Measurements from ENCODE around the gene FIS1. TPM values are rescaled to one million over a fixed set of nuclear protein-coding genes. Genes with fewer than 3 reads are reported as not detected.

Gene FIS1
- polyA plus RNA-seq, 1 donor (not counting 4 experiments of a cell fraction or from before 2014, with no cell fraction given), result 202 TPM

DNA sequence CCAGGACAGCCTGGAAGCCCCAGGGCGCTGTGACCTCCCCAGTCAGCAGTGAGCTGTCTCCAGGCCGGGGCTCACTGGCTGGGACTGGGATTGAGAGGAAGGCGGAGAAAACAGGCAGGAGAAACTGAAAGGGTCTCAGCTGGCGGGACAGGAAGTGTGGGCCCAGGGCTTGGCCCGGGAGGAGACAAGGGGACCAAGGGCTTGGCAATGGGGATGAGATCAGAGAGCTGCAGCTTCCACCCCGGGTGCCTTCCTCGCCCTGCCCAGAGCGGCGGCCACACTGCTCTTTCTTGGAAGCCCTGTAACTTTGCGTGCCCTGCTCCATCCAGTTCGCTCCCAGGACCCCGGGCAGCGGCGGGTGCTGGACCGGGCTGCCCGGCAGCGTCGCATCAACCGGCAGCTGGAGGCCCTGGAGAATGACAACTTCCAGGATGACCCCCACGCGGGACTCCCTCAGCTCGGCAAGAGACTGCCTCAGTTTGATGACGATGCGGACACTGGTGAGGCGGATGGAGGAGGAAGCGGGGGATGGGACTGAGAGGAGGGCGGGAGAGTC, 22.5 kb downstream of the FIS1 start:
- dilution Hi-C loops (cut with MboI; ENCODE audit: extremely low pct_ligation_motif_present, low sequenced_read_pairs), result no loop called here
- Histone ChIP-seq H3K36me3 (ENCODE audit: control insufficient read depth in 2 of 2, extremely low read depth in 1 of 2, insufficient read depth in 2 of 2, low read length in 2 of 2) (peaks cover 15 to 26% of the 10 kb centered on the region in 2 experiments), H2AFZ (ENCODE audit: control insufficient read depth, low read length) (no peak overlapping the region), H3K4me1 (ENCODE audit: control insufficient read depth, extremely low read depth, insufficient read depth, low read length) (peaks cover 6% of the 10 kb centered on the region), H3K27ac (ENCODE audit: control insufficient read depth, insufficient read depth, low read length) (no peak overlapping the region), H3K9me3 (ENCODE audit: control insufficient read depth, low read depth, low read length) (no peaks in the 10 kb centered on the region), H3K27me3 (ENCODE audit: control insufficient read depth, extremely low read depth, insufficient read depth, low read length) (no peaks in the 10 kb centered on the region), H3K9me1 (ENCODE audit: control insufficient read depth, extremely low read depth, insufficient read depth, low read length) (no peaks in the 10 kb centered on the region), H3K4me3 (ENCODE audit: control insufficient read depth in 2 of 3, extremely low read depth in 1 of 3, insufficient read depth in 2 of 3, low read depth in 1 of 3, low read length in 3 of 3) (no peak overlapping the region), H4K20me1 (ENCODE audit: control insufficient read depth, extremely low read depth, insufficient read depth, low read length) (no peaks in the 10 kb centered on the region), H3K79me2 (ENCODE audit: control insufficient read depth, insufficient read depth, low read length) (peaks cover 44% of the 10 kb centered on the region), H3K9ac (ENCODE audit: control insufficient read depth, extremely low read depth, insufficient read depth, low read length) (no peak overlapping the region), H3K4me2 (ENCODE audit: control insufficient read depth, extremely low read depth, insufficient read depth, low read depth, low read length) (no peak overlapping the region)
- FAIRE-seq (no peak), DNase-seq (ENCODE audit: low read depth, low spot score) (no peak)
- TF ChIP-seq, protein P1, sequence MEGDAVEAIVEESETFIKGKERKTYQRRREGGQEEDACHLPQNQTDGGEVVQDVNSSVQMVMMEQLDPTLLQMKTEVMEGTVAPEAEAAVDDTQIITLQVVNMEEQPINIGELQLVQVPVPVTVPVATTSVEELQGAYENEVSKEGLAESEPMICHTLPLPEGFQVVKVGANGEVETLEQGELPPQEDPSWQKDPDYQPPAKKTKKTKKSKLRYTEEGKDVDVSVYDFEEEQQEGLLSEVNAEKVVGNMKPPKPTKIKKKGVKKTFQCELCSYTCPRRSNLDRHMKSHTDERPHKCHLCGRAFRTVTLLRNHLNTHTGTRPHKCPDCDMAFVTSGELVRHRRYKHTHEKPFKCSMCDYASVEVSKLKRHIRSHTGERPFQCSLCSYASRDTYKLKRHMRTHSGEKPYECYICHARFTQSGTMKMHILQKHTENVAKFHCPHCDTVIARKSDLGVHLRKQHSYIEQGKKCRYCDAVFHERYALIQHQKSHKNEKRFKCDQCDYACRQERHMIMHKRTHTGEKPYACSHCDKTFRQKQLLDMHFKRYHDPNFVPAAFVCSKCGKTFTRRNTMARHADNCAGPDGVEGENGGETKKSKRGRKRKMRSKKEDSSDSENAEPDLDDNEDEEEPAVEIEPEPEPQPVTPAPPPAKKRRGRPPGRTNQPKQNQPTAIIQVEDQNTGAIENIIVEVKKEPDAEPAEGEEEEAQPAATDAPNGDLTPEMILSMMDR (optimal IDR thresholded peaks at IDR 0.05 in 1 of 3, IDR thresholded peaks at IDR 0.05 in 1 of 3, conservative IDR thresholded peaks at IDR 0.05 in 1 of 3; ENCODE audit: extremely low read depth in 1 of 3, insufficient read depth in 2 of 3, low read length in 3 of 3), result no peak
- no peak for TF ChIP-seq EZH2 (IDR thresholded peaks at IDR 0.05; ENCODE audit: low read length)

DNA sequence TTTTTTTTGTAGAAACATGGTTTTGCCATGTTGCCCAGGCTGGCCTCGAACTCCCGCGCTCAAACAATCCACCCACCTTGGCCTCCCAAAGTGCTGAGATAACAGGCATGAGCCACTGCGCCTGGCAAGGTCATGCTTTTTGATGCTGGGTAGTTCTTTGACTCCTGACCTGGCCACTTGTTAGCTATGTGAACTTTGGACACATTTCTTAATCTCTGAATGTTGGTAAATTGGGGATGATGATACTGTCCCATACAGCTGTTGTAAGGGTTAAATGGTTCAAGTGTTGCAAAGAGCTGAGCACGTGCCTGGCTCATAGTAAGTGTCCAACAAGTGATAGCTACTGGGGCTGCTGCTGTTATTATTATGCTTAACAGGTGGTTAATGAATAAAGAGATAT, 24.6 kb downstream of the FIS1 start:
- DNase-seq (ENCODE audit: low read depth, low spot score) (no peak), FAIRE-seq (no peak)
- Histone ChIP-seq H3K4me3 (ENCODE audit: control insufficient read depth in 2 of 3, extremely low read depth in 1 of 3, insufficient read depth in 2 of 3, low read depth in 1 of 3, low read length in 3 of 3) (no peak overlapping the region), H3K9me3 (ENCODE audit: control insufficient read depth, low read depth, low read length) (no peaks in the 10 kb centered on the region), H3K36me3 (ENCODE audit: control insufficient read depth in 2 of 2, extremely low read depth in 1 of 2, insufficient read depth in 2 of 2, low read length in 2 of 2) (peaks cover 19 to 20% of the 10 kb centered on the region in 2 experiments), H3K27me3 (ENCODE audit: control insufficient read depth, extremely low read depth, insufficient read depth, low read length) (no peaks in the 10 kb centered on the region), H4K20me1 (ENCODE audit: control insufficient read depth, extremely low read depth, insufficient read depth, low read length) (no peaks in the 10 kb centered on the region), H3K4me2 (ENCODE audit: control insufficient read depth, extremely low read depth, insufficient read depth, low read depth, low read length) (no peak overlapping the region), H2AFZ (ENCODE audit: control insufficient read depth, low read length) (no peak overlapping the region), H3K9me1 (ENCODE audit: control insufficient read depth, extremely low read depth, insufficient read depth, low read length) (no peaks in the 10 kb centered on the region), H3K4me1 (ENCODE audit: control insufficient read depth, extremely low read depth, insufficient read depth, low read length) (peaks cover 14% of the 10 kb centered on the region), H3K9ac (ENCODE audit: control insufficient read depth, extremely low read depth, insufficient read depth, low read length) (no peak overlapping the region), H3K27ac (ENCODE audit: control insufficient read depth, insufficient read depth, low read length) (no peak overlapping the region), H3K79me2 (ENCODE audit: control insufficient read depth, insufficient read depth, low read length) (peaks cover 61% of the 10 kb centered on the region)
- TF ChIP-seq EZH2 (IDR thresholded peaks at IDR 0.05; ENCODE audit: low read length), result no peak
- TF ChIP-seq, protein P1 (optimal IDR thresholded peaks at IDR 0.05 in 1 of 3, IDR thresholded peaks at IDR 0.05 in 1 of 3, conservative IDR thresholded peaks at IDR 0.05 in 1 of 3; ENCODE audit: extremely low read depth in 1 of 3, insufficient read depth in 2 of 3, low read length in 3 of 3), result no peak
- dilution Hi-C loops (cut with MboI; ENCODE audit: extremely low pct_ligation_motif_present, low sequenced_read_pairs), result no loop called here
